ENCODE data around the gene ALDH3A1. TPM values are rescaled to one million over a fixed set of nuclear protein-coding genes. Genes with fewer than 3 reads are reported as not detected.

The ALDH3A1 gene
- total and polyA plus RNA-seq, 2 donors (not counting 3 experiments of a cell fraction or from before 2014, with no cell fraction given): 0.11 to 1.2 TPM

GRCh38 chr17:19771971-19772630 lies 24.0 kb upstream of the ALDH3A1 start:
- no peak for DNase-seq (ENCODE audit: low read depth, low spot score)
- Histone ChIP-seq H2AFZ (ENCODE audit: low read depth, low read length) (no peak overlapping the region), H3K9ac (replicated peaks; ENCODE audit: extremely low read depth, insufficient read depth, low read length) (no peak overlapping the region), H3K4me1 (ENCODE audit: control insufficient read depth, extremely low read depth, insufficient read depth, low read length) (peaks cover 5% of the 10 kb centered on the region), H3K4me2 (ENCODE audit: insufficient read depth, low read length) (no peak overlapping the region), H3K36me3 (ENCODE audit: control insufficient read depth in 2 of 2, extremely low read depth in 1 of 2, insufficient read depth in 2 of 2, low read length in 2 of 2) (peaks cover 0 to 3% of the 10 kb centered on the region in 2 experiments), H3K9me3 (replicated peaks; ENCODE audit: control insufficient read depth, insufficient read depth, low read length) (no peaks in the 10 kb centered on the region), H3K9me1 (replicated peaks; ENCODE audit: control insufficient read depth, extremely low read depth, insufficient read depth, low read length) (no peaks in the 10 kb centered on the region), H3K27ac (ENCODE audit: insufficient read depth, low read depth, low read length) (no peak overlapping the region), H4K20me1 (replicated peaks; ENCODE audit: control insufficient read depth, extremely low read depth, insufficient read depth, low read length) (no peaks in the 10 kb centered on the region), H3K4me3 (replicated peaks in 1 of 3; ENCODE audit: insufficient read depth in 1 of 3, low read depth in 1 of 3, low read length in 3 of 3) (no peak overlapping the region), H3K79me2 (ENCODE audit: control insufficient read depth, insufficient read depth, low read length) (no peaks in the 10 kb centered on the region), H3K27me3 (ENCODE audit: control insufficient read depth in 2 of 2, insufficient read depth in 2 of 2, low read length in 2 of 2) (no peaks in the 10 kb centered on the region)
- TF ChIP-seq FOS (IDR thresholded peaks at IDR 0.05; ENCODE audit: borderline replicate concordance, insufficient read depth, low read length) (no peak), EZH2 (IDR thresholded peaks at IDR 0.05; ENCODE audit: borderline replicate concordance, low read depth, low read length, severe bottlenecking) (no peak), POLR2AphosphoS5 (IDR thresholded peaks at IDR 0.05; ENCODE audit: insufficient read depth, low read depth, low read length) (no peak), JUN (IDR thresholded peaks at IDR 0.05; ENCODE audit: borderline replicate concordance, insufficient read depth, insufficient read length, low read depth) (no peak), MAX (IDR thresholded peaks at IDR 0.05; ENCODE audit: insufficient read depth, insufficient read length) (no peak), CTCF (IDR thresholded peaks at IDR 0.05; ENCODE audit: extremely low read depth in 1 of 2, insufficient read depth in 1 of 2, low read depth in 1 of 2, low read length in 2 of 2) (no peak), POLR2A (IDR thresholded peaks at IDR 0.05; ENCODE audit: low read depth, low read length) (no peak), MYC (IDR thresholded peaks at IDR 0.05; ENCODE audit: low read depth, low read length) (no peak), GATA2 (IDR thresholded peaks at IDR 0.05; ENCODE audit: insufficient read depth, insufficient read length, low read depth, low read length) (no peak)
- intact Hi-C loops (cut with micrococcal nuclease) (no loop called here), dilution Hi-C loops (cut with MboI; ENCODE audit: extremely low pct_ligation_motif_present, low sequenced_read_pairs) (no loop called here)
- POLR2A ChIA-PET: no interaction called here
- CTCF ChIA-PET: interaction anchor here (0.9 to 2.9 kb wide), 3 partner anchors 10 to 259 kb away, joined by 3 to 17 read pairs (median 7); partner anchors contain the start of gene ALDH3A2
- no TSS peak for BruUV-seq (replicated peaks)
- FAIRE-seq: no peak

Measured in endothelial cell of umbilical vein (primary cell).